Stimulated activated CD8-positive, alpha-beta memory T cell treated with anti-CD3 and anti-CD28 coated beads, Interleukin-2, amount 100 ng/mL, for 1 hour (primary cell): Measurements from ENCODE around the gene ASNSD1.
"Not testable (repeated sequence)": the region's sequence is repeated elsewhere in the genome, so short reads cannot be mapped to it uniquely, and the experiment has no call there.

ENCODE experiments used
- DNase-seq, 2 donors: peaks; one replicate each; pipeline ENCODE4 v3.0.0-alpha.2; 2020; ENCODE audit warnings: low read depth in 2 of 2

The ASNSD1 gene

GRCh38 chr2:189685540-189686229 lies 24.4 kb downstream of the ASNSD1 start:
- no peak for DNase-seq

GRCh38 chr2:189687796-189688195 lies 26.5 kb downstream of the ASNSD1 start:
- DNase-seq: not testable (repeated sequence)

- DNase-seq: no peak
These were observed 35.0 kb downstream of the ASNSD1 start for GRCh38 chr2:189696223-189696622.

- no peak for DNase-seq
These were observed 37.0 kb downstream of the ASNSD1 start for GRCh38 chr2:189698020-189698887.

- DNase-seq: no peak
These were observed 39.4 kb downstream of the ASNSD1 start for GRCh38 chr2:189700681-189701080.

GRCh38 chr2:189702071-189702470 lies 40.8 kb downstream of the ASNSD1 start:
- DNase-seq: no peak

GRCh38 chr2:189709501-189710221 lies 48.4 kb downstream of the ASNSD1 start:
- DNase-seq: no peak

- DNase-seq: not testable (repeated sequence)
These were observed 56.3 kb downstream of the ASNSD1 start for GRCh38 chr2:189717593-189717992.

GRCh38 chr2:189719571-189719970 lies 58.3 kb downstream of the ASNSD1 start:
- no peak for DNase-seq
